IPS-NIHi7 (cell line): Measurements from ENCODE around the gene MAD1L1.
A peak's percentile ranks its signal among the peaks of the same experiment; 100 is the strongest.

Experiments used
- DNase-seq: peaks from one replicate; pipeline ENCODE4 v3.0.0; 2012; ENCODE audit warnings: mixed read lengths; ENCODE audit errors: extremely low spot score

MAD1L1 gene

GRCh38 chr7:2087744-2088143, 145.0 kb downstream of the MAD1L1 start:
- no peak for DNase-seq

GRCh38 chr7:2086229-2086628, 146.5 kb downstream of the MAD1L1 start:
- DNase-seq: no peak

GRCh38 chr7:2085804-2086203, 146.9 kb downstream of the MAD1L1 start:
- DNase-seq: no peak

GRCh38 chr7:2084781-2085505, 147.8 kb downstream of the MAD1L1 start:
- no peak for DNase-seq

GRCh38 chr7:2084331-2084730, 148.4 kb downstream of the MAD1L1 start:
- no peak for DNase-seq

GRCh38 chr7:2083362-2083761, 149.4 kb downstream of the MAD1L1 start:
- no peak for DNase-seq

GRCh38 chr7:2082139-2082998, 150.4 kb downstream of the MAD1L1 start:
- peak; percentile 55 for DNase-seq

GRCh38 chr7:2081526-2082135, 151.1 kb downstream of the MAD1L1 start:
- no peak for DNase-seq

GRCh38 chr7:2080477-2080876, 152.3 kb downstream of the MAD1L1 start:
- no peak for DNase-seq

- no peak for DNase-seq
These were observed 152.7 kb downstream of the MAD1L1 start for GRCh38 chr7:2080060-2080387.

GRCh38 chr7:2079332-2080059, 153.2 kb downstream of the MAD1L1 start:
- no peak for DNase-seq

GRCh38 chr7:2078899-2079298, 153.8 kb downstream of the MAD1L1 start:
- DNase-seq: no peak

- DNase-seq: no peak
These were observed 156.1 kb downstream of the MAD1L1 start for GRCh38 chr7:2076649-2077064.

GRCh38 chr7:2075811-2076210, 156.9 kb downstream of the MAD1L1 start:
- no peak for DNase-seq

- no peak for DNase-seq
These were observed 158.1 kb downstream of the MAD1L1 start for GRCh38 chr7:2074691-2075090.

- no peak for DNase-seq
These were observed 159.9 kb downstream of the MAD1L1 start for GRCh38 chr7:2072798-2073197.

- DNase-seq: no peak
These were observed 160.7 kb downstream of the MAD1L1 start for GRCh38 chr7:2072042-2072441.

GRCh38 chr7:2071133-2071832, 161.5 kb downstream of the MAD1L1 start:
- peak; percentile 70 for DNase-seq

GRCh38 chr7:2070151-2070763, 162.5 kb downstream of the MAD1L1 start:
- DNase-seq: no peak

- no peak for DNase-seq
These were observed 163.3 kb downstream of the MAD1L1 start for GRCh38 chr7:2069472-2069860.
